ENCODE results near the gene RAB3IL1.
A peak's percentile ranks its signal among the peaks of the same experiment; 100 is the strongest.

The RAB3IL1 gene

GRCh38 chr11:61899146-61899841, 18.1 kb downstream of the RAB3IL1 start:
- TF ChIP-seq GATA1 (IDR thresholded peaks at IDR 0.05; ENCODE audit: low read depth, low read length) = no peak
- TF ChIP-seq POLR2A (IDR thresholded peaks at IDR 0.05; ENCODE audit: low read length) = no peak

GRCh38 chr11:61898247-61898582, 19.2 kb downstream of the RAB3IL1 start:
- no peak for TF ChIP-seq GATA1 (IDR thresholded peaks at IDR 0.05; ENCODE audit: low read depth, low read length)
- DNase-seq = no peak

More at GRCh38 chr11:61899146-61899841, 18.1 kb downstream of the RAB3IL1 start:
- peak; percentile 86 to 93 for DNase-seq

- TF ChIP-seq POLR2A (IDR thresholded peaks at IDR 0.05; ENCODE audit: low read length) (no peak), GATA1 (IDR thresholded peaks at IDR 0.05; ENCODE audit: low read depth, low read length) (no peak)
- peak; percentile 73 to 86 for DNase-seq
Measured at GRCh38 chr11:61897387-61898246, 19.7 kb downstream of the RAB3IL1 start.

- no peak for DNase-seq
- TF ChIP-seq GATA1 (IDR thresholded peaks at IDR 0.05; ENCODE audit: low read depth, low read length) (no peak), POLR2A (IDR thresholded peaks at IDR 0.05; ENCODE audit: low read length) (no peak)
Measured at GRCh38 chr11:61896665-61897386, 20.5 kb downstream of the RAB3IL1 start.

- DNase-seq = no peak
- TF ChIP-seq GATA1 (IDR thresholded peaks at IDR 0.05; ENCODE audit: low read depth, low read length) (no peak), POLR2A (IDR thresholded peaks at IDR 0.05; ENCODE audit: low read length) (no peak)
Measured at GRCh38 chr11:61895718-61896059, 21.7 kb downstream of the RAB3IL1 start.

- DNase-seq = no peak
- TF ChIP-seq POLR2A (IDR thresholded peaks at IDR 0.05; ENCODE audit: low read length) (no peak), GATA1 (IDR thresholded peaks at IDR 0.05; ENCODE audit: low read depth, low read length) (no peak)
Measured at GRCh38 chr11:61895046-61895717, 22.2 kb downstream of the RAB3IL1 start.

- DNase-seq = peak; percentile 71 to 82
Measured at GRCh38 chr11:61893981-61894380, 23.4 kb downstream of the RAB3IL1 start.

GRCh38 chr11:61892085-61892370, 25.3 kb downstream of the RAB3IL1 start:
- TF ChIP-seq GATA1 (IDR thresholded peaks at IDR 0.05; ENCODE audit: low read depth, low read length) = no peak
- TF ChIP-seq POLR2A (IDR thresholded peaks at IDR 0.05; ENCODE audit: low read length) = no peak
- no peak for DNase-seq

More at GRCh38 chr11:61893981-61894380, 23.4 kb downstream of the RAB3IL1 start:
- no peak for TF ChIP-seq GATA1 (IDR thresholded peaks at IDR 0.05; ENCODE audit: low read depth, low read length)
- TF ChIP-seq POLR2A (IDR thresholded peaks at IDR 0.05; ENCODE audit: low read length) = no peak

- DNase-seq = peak; percentile 81 to 84
- TF ChIP-seq POLR2A (IDR thresholded peaks at IDR 0.05; ENCODE audit: low read length) (peak; percentile 6), GATA1 (IDR thresholded peaks at IDR 0.05; ENCODE audit: low read depth, low read length) (no peak)
Measured at GRCh38 chr11:61891331-61892084, 25.9 kb downstream of the RAB3IL1 start, which contains the start of gene FADS3. TSS of gene FADS3 (minus strand) at chr11:61891545. CDS start at chr11:61891381, 164 bp downstream.

GRCh38 chr11:61890529-61891330, 26.6 kb downstream of the RAB3IL1 start:
- DNase-seq = peak; percentile 66 to 71
- TF ChIP-seq GATA1 (IDR thresholded peaks at IDR 0.05; ENCODE audit: low read depth, low read length) (no peak), POLR2A (IDR thresholded peaks at IDR 0.05; ENCODE audit: low read length) (no peak)

GRCh38 chr11:61889831-61890230, 27.5 kb downstream of the RAB3IL1 start:
- no peak for DNase-seq
- TF ChIP-seq GATA1 (IDR thresholded peaks at IDR 0.05; ENCODE audit: low read depth, low read length) (no peak), POLR2A (IDR thresholded peaks at IDR 0.05; ENCODE audit: low read length) (no peak)

GRCh38 chr11:61888590-61888989, 28.8 kb downstream of the RAB3IL1 start:
- TF ChIP-seq POLR2A (IDR thresholded peaks at IDR 0.05; ENCODE audit: low read length) (no peak), GATA1 (IDR thresholded peaks at IDR 0.05; ENCODE audit: low read depth, low read length) (no peak)
- no peak for DNase-seq

Data from erythroblast (primary cell).